Gastrocnemius medialis (tissue), 4 donors: ENCODE measurements around the gene RGL2. TPM values are rescaled to one million over a fixed set of nuclear protein-coding genes. Genes with fewer than 3 reads are reported as not detected.

ENCODE experiments used
- ATAC-seq, 2 donors: fragments of 150-250 bp; one replicate each; pipeline ENCODE4 v1.9.1; 2016
- DNase-seq, 2 donors: peaks; one replicate each; pipeline ENCODE4 v3.0.0-alpha.2; 2019
- H3K27ac ChIP-seq, 4 donors: fragments of 200-600 bp; sonication (generic); 1 replicate in 1 of 4; 2 replicates in 3 of 4; pipeline ENCODE4 v1.5.1; 2016 to 2018; ENCODE audit warnings: mild to moderate bottlenecking in 2 of 4, moderate library complexity in 1 of 4
- H3K27me3 ChIP-seq, 3 donors: fragments of 200-600 bp; sonication (generic) in 2 of 3; 1 replicate in 1 of 3; 2 replicates in 2 of 3; pipeline versions ENCODE4 v1.5.1 to v1.6.0; 2016 to 2019; ENCODE audit warnings: mild to moderate bottlenecking in 1 of 3, moderate library complexity in 1 of 3
- H3K36me3 ChIP-seq, 2 donors: fragments of 200-600 bp; sonication (generic) in 1 of 2; one replicate each; pipeline ENCODE4 v1.5.1; 2017 to 2018
- H3K4me1 ChIP-seq, 2 donors: fragments of 200-600 bp; sonication (generic) in 1 of 2; one replicate each; pipeline ENCODE4 v1.5.1; 2016 to 2017; ENCODE audit warnings: mild to moderate bottlenecking in 2 of 2
- H3K4me3 ChIP-seq, 4 donors: fragments of 200-600 bp; sonication (generic) in 3 of 4; 1 replicate in 1 of 4; 2 replicates in 3 of 4; pipeline ENCODE4 v1.5.1; 2016 to 2019; ENCODE audit warnings: mild to moderate bottlenecking in 2 of 4
- H3K9me3 ChIP-seq, 3 donors: fragments of 200-600 bp; sonication (generic) in 2 of 3; 1 replicate in 1 of 3; 2 replicates in 2 of 3; pipeline ENCODE4 v1.5.1; 2016 to 2019
- CTCF ChIP-seq, 5 experiments: fragments of 450-650 bp in 3 of 5; fragments of 200-600 bp in 2 of 5; sonication (generic) in 2 of 5; IDR thresholded peaks in 4 of 5; conservative IDR thresholded peaks in 1 of 5; 1 replicate in 4 of 5; 2 replicates in 1 of 5; pipeline ENCODE4 v1.5.1; 2016 to 2019; ENCODE audit warnings: antibody characterized with exemption in 5 of 5, mild to moderate bottlenecking in 3 of 5, moderate library complexity in 3 of 5
- POLR2A ChIP-seq, 2 donors: fragments of 450-650 bp; IDR thresholded peaks; one replicate each; pipeline ENCODE4 v1.6.1; 2017; ENCODE audit warnings: antibody characterized with exemption in 2 of 2, mild to moderate bottlenecking in 2 of 2, moderate library complexity in 2 of 2
- in situ Hi-C, 4 donors: fragments of 200-750 bp; cut with MboI; loops; one replicate each; pipeline versions ENCODE4 v1.15.0 to v1.8.0; 2017; ENCODE audit warnings: low sequenced_read_pairs in 4 of 4
- intact Hi-C: fragments of 100-400 bp; cut with DNase I; formaldehyde crosslinking; loops from one replicate; pipeline ENCODE4 v1.15.1; 2023; ENCODE audit warnings: low total_unique reads
- total RNA-seq, 4 donors: library from RNA; depleted of rRNA; stranded (reverse); fragments of >200 nt; gene quantifications; one replicate each; pipeline versions ENCODE4 v1.1.0 to v1.2.3, GENCODE V29; 2016

RGL2 gene
- total RNA-seq, 4 donors from 2014 or later: 39.8 to 52.3 (median 40.8) TPM

- in situ Hi-C loops: no loop called here
Observed at GRCh38 chr6:33321227-33321626, 22.5 kb upstream of the RGL2 start.

GRCh38 chr6:33320315-33321181, 21.8 kb upstream of the RGL2 start:
- H3K27ac ChIP-seq: peak overlapping the region; percentile 31 to 84 (median 54)
- H3K4me3 ChIP-seq: no peak overlapping the region
- peaks cover 0 to 30% of the 10 kb centered on the region in 2 donors for H3K36me3 ChIP-seq
- H3K27me3 ChIP-seq: no peaks in the 10 kb centered on the region
- peaks cover 43 to 56% of the 10 kb centered on the region in 2 donors for H3K4me1 ChIP-seq
- TF ChIP-seq POLR2A (IDR thresholded peaks at IDR 0.05) (no peak), CTCF (IDR thresholded peaks at IDR 0.05 in 4 of 5, conservative IDR thresholded peaks at IDR 0.05 in 1 of 5) (no peak)
- ATAC-seq (no peak), DNase-seq (peak in 1 of 2 donors; percentile 57)
- no peaks in the 10 kb centered on the region for H3K9me3 ChIP-seq
- intact Hi-C loops (no loop called here), in situ Hi-C loops (no loop called here)

More at GRCh38 chr6:33321227-33321626, 22.5 kb upstream of the RGL2 start:
- peaks cover 43 to 56% of the 10 kb centered on the region in 2 donors for H3K4me1 ChIP-seq
- TF ChIP-seq POLR2A (IDR thresholded peaks at IDR 0.05) (no peak), CTCF (IDR thresholded peaks at IDR 0.05 in 4 of 5, conservative IDR thresholded peaks at IDR 0.05 in 1 of 5) (no peak)
- H3K27ac ChIP-seq: peak overlapping the region; percentile 58 to 93 (median 86)
- H3K36me3 ChIP-seq: peaks cover 0 to 30% of the 10 kb centered on the region in 2 donors
- no peak overlapping the region for H3K4me3 ChIP-seq
- H3K27me3 ChIP-seq: no peaks in the 10 kb centered on the region
- H3K9me3 ChIP-seq: no peaks in the 10 kb centered on the region
- no peak for DNase-seq
- ATAC-seq: no peak
- intact Hi-C loops: no loop called here

- Histone ChIP-seq H3K9me3 (no peaks in the 10 kb centered on the region), H3K4me1 (peaks cover 43 to 62% of the 10 kb centered on the region in 2 donors), H3K4me3 (no peak overlapping the region), H3K27ac (peak overlapping the region; percentile 31 to 84 (median 54)), H3K27me3 (no peaks in the 10 kb centered on the region), H3K36me3 (peaks cover 0 to 30% of the 10 kb centered on the region in 2 donors)
- ATAC-seq: no peak
- intact Hi-C loops: loop anchor here (10.0 kb wide), 2 partner anchors 405 to 1145 kb away; partner anchors contain the start of genes AGPAT1 and RNF5
- DNase-seq: no peak
- TF ChIP-seq CTCF (IDR thresholded peaks at IDR 0.05 in 4 of 5, conservative IDR thresholded peaks at IDR 0.05 in 1 of 5): no peak
- TF ChIP-seq POLR2A (IDR thresholded peaks at IDR 0.05): no peak
- in situ Hi-C loops: no loop called here
Observed at GRCh38 chr6:33319939-33320314, 21.2 kb upstream of the RGL2 start.

GRCh38 chr6:33318426-33319073, 19.8 kb upstream of the RGL2 start:
- H3K9me3 ChIP-seq: no peaks in the 10 kb centered on the region
- peak overlapping the region; percentile 82 to 93 (median 90) for H3K27ac ChIP-seq
- ATAC-seq (no peak), DNase-seq (no peak)
- TF ChIP-seq POLR2A (IDR thresholded peaks at IDR 0.05) (no peak), CTCF (IDR thresholded peaks at IDR 0.05 in 4 of 5, conservative IDR thresholded peaks at IDR 0.05 in 1 of 5) (no peak)
- intact Hi-C loops: loop anchor here (10.0 kb wide), 2 partner anchors 406 to 1144 kb away; partner anchors contain the start of genes AGPAT1 and RNF5
- H3K4me3 ChIP-seq: peak overlapping the region; percentile 56 to 70 (median 64)
- no peaks in the 10 kb centered on the region for H3K27me3 ChIP-seq
- peaks cover 37 to 63% of the 10 kb centered on the region in 2 donors for H3K4me1 ChIP-seq
- in situ Hi-C loops: no loop called here
- peaks cover 0 to 30% of the 10 kb centered on the region in 2 donors for H3K36me3 ChIP-seq
